Body of pancreas (tissue), 4 donors: ENCODE measurements around the gene GALNT17. TPM values are rescaled to one million over a fixed set of nuclear protein-coding genes. Genes with fewer than 3 reads are reported as not detected.
"Not testable (repeated sequence)": the region's sequence is repeated elsewhere in the genome, so short reads cannot be mapped to it uniquely, and the experiment has no call there.

Experiments used
- ATAC-seq: fragments of 150-250 bp; one replicate; pipeline ENCODE4 v1.9.1; 2016
- DNase-seq, 4 donors: peaks; one replicate each; pipeline ENCODE4 v3.0.0-alpha.2; 2019
- H3K27ac ChIP-seq, 4 donors: fragments of 200-600 bp; sonication (generic); 1 replicate in 3 of 4; 2 replicates in 1 of 4; pipeline versions ENCODE4 v1.5.1 to v1.6.1; 2016 to 2019; ENCODE audit warnings: mild to moderate bottlenecking in 1 of 4, mixed read lengths in 1 of 4, moderate library complexity in 1 of 4
- H3K27me3 ChIP-seq, 2 donors: fragments of 200-600 bp; sonication (generic); one replicate each; pipeline ENCODE4 v1.6.0; 2016; ENCODE audit warnings: mild to moderate bottlenecking in 1 of 2
- H3K36me3 ChIP-seq, 2 donors: fragments of 200-600 bp; sonication (generic); replicated peaks in 1 of 2; 2 replicates each; pipeline ENCODE4 v1.5.1; 2016; ENCODE audit warnings: low read depth in 2 of 2; ENCODE audit not compliant: insufficient read depth in 1 of 2
- H3K4me1 ChIP-seq: fragments of 200-600 bp; sonication (generic); one replicate; pipeline ENCODE4 v1.6.0; 2016
- H3K4me3 ChIP-seq, 2 donors: fragments of 200-600 bp; sonication (generic); 1 replicate in 1 of 2; 2 replicates in 1 of 2; pipeline ENCODE4 v1.5.1; 2016 to 2019
- H3K9me3 ChIP-seq, 3 donors: fragments of 200-600 bp; sonication (generic); 1 replicate in 2 of 3; 2 replicates in 1 of 3; pipeline ENCODE4 v1.5.1; 2016
- POLR2A ChIP-seq, 3 donors: fragments of 450-650 bp; IDR thresholded peaks; one replicate each; pipeline ENCODE4 v1.6.1; 2016; ENCODE audit warnings: antibody characterized with exemption in 3 of 3, mild to moderate bottlenecking in 2 of 3
- WGBS, 2 donors: methylation state at CpG; one replicate each; pipeline ENCODE4 v1.1.5; 2017; 5-methylcytosine and 5-hydroxymethylcytosine counted together
- intact Hi-C: fragments of 100-400 bp; cut with DNase I; formaldehyde crosslinking; loops from one replicate; pipeline ENCODE4 v1.15.1; 2023
- total RNA-seq, 2 donors: library from RNA; depleted of rRNA; stranded (reverse); fragments of >200 nt; gene quantifications; one replicate each; pipeline ENCODE4 v1.1.0, GENCODE V29; 2016
- TF ChIP-seq, protein P1 (sequence below), 7 experiments: fragments of 450-650 bp in 4 of 7; fragments of 200-600 bp in 3 of 7; sonication (generic) in 3 of 7; IDR thresholded peaks; one replicate each; pipeline ENCODE4 v1.5.1; 2016 to 2019; ENCODE audit warnings: antibody characterized with exemption in 7 of 7

Gene GALNT17
- total RNA-seq, 2 donors from 2014 or later: 6.5 to 27.4 TPM

DNA sequence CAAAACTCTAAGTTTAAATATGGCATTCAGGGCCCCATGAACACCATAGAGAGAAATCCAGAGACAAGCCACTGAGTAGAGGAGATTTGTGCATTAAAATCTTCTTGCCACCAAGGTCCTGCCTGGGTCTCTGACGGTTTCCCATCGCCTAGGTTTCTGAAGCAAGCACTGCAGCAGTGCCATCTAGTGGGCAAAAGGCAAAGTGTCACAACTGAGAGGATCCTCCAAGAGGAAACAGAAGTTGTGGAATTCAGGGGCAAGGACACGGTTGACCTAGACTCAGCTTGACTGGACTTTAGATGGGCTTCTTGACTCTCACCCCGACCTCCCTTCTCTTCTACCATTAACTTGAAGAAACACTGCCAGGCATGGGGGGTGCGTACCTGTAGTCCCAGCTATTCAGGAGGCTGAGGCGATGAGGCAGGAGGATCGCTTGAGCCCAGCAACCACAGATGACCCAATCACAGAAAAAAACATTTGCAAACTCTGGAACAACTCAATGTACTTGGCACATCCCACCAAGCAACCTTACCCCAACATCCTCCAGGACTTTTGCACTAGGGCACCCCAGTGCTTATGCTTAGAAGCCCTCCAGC lies 604.1 kb downstream of the GALNT17 start:
- no peak overlapping the region for H3K4me3 ChIP-seq
- TF ChIP-seq, protein P1, sequence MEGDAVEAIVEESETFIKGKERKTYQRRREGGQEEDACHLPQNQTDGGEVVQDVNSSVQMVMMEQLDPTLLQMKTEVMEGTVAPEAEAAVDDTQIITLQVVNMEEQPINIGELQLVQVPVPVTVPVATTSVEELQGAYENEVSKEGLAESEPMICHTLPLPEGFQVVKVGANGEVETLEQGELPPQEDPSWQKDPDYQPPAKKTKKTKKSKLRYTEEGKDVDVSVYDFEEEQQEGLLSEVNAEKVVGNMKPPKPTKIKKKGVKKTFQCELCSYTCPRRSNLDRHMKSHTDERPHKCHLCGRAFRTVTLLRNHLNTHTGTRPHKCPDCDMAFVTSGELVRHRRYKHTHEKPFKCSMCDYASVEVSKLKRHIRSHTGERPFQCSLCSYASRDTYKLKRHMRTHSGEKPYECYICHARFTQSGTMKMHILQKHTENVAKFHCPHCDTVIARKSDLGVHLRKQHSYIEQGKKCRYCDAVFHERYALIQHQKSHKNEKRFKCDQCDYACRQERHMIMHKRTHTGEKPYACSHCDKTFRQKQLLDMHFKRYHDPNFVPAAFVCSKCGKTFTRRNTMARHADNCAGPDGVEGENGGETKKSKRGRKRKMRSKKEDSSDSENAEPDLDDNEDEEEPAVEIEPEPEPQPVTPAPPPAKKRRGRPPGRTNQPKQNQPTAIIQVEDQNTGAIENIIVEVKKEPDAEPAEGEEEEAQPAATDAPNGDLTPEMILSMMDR (IDR thresholded peaks at IDR 0.05): peak; percentile 81 to 90 (median 84)
- no peak for TF ChIP-seq POLR2A (IDR thresholded peaks at IDR 0.05)
- H3K9me3 ChIP-seq: no peaks in the 10 kb centered on the region
- peaks cover 5% of the 10 kb centered on the region for H3K4me1 ChIP-seq
- ATAC-seq: peak; percentile 50
- no peaks in the 10 kb centered on the region for H3K36me3 ChIP-seq
- WGBS, 2 donors: 32 to 44% methylated on average over 6 to 7 of the region's 7 CpGs
- no peaks in the 10 kb centered on the region for H3K27me3 ChIP-seq
- no peak overlapping the region for H3K27ac ChIP-seq
- intact Hi-C loops: no loop called here
- DNase-seq: peak; percentile 72 to 84 (median 76)

DNA sequence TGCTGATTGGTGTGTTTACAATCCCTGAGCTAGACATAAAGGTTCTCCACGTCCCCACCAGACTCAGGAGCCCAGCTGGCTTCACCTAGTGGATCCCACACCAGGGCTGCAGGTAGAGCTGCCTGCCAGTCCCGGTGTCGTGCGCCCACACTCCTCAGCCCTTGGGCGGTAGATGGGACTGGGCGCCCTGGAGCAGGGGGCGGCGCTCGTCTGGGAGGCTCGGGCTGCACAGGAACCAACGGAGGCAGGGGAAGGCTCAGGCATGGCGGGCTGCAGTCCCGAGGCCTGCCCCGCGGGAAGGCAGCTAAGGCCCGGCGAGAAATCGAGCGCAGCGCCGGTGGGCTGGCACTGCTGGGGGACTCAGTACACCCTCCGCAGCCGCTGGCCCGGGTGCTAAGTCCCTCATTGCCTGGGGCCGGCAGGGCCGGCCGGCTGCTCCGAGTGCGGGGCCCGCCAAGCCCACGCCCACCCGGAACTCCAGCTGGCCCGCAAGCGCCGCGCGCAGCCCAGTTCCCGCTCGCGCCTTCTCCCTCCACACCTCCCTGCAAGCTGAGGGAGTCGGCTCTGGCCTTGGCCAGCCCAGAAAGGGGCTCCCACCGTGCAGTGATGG lies 606.1 kb downstream of the GALNT17 start:
- H3K9me3 ChIP-seq, H3K27ac ChIP-seq, H3K4me3 ChIP-seq, intact Hi-C loops, ATAC-seq, H3K27me3 ChIP-seq, H3K4me1 ChIP-seq, H3K36me3 ChIP-seq, DNase-seq: not testable (repeated sequence)
- 65 to 81% methylated on average over 12 to 17 of the region's 42 CpGs for WGBS, 2 donors

DNA sequence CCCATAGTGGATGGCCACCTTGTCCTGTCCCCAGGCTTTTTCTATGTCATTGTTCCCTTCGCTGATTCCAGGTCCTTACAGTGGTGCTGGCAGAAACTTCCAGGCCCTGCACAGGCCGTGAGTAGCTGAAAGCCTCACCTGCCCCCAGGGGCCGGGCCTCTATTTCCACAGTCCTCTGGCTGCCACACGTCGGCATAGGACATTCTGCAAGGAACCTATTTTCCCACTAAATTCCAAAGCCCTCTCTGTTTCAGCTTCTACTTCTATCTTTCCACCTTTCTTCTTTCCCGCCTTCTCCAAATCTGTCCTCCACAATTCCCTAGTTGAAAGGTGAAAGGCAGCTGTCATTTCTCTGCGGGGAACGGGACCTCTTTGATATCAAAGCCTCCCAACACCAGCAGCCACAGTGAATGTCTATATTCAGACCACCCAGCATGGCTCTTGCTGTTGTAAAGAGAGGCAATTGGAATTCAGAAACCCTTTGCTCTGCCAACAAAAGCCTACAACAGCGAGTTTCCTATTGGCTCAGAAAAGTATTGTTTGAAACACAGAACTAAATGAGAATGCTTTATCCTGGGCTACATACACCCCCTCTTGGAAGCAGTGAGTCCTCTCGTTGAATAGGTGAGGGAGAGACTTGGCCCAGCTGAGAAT lies 607.7 kb downstream of the GALNT17 start:
- no peak for DNase-seq
- intact Hi-C loops: no loop called here
- 51 to 65% methylated on average over 10 of the region's 10 CpGs for WGBS, 2 donors
- Histone ChIP-seq H3K4me3 (no peak overlapping the region), H3K27me3 (no peaks in the 10 kb centered on the region), H3K4me1 (no peaks in the 10 kb centered on the region), H3K36me3 (no peaks in the 10 kb centered on the region), H3K27ac (no peak overlapping the region), H3K9me3 (no peaks in the 10 kb centered on the region)
- ATAC-seq: no peak
- TF ChIP-seq, protein P1 (IDR thresholded peaks at IDR 0.05): no peak
- no peak for TF ChIP-seq POLR2A (IDR thresholded peaks at IDR 0.05)

DNA sequence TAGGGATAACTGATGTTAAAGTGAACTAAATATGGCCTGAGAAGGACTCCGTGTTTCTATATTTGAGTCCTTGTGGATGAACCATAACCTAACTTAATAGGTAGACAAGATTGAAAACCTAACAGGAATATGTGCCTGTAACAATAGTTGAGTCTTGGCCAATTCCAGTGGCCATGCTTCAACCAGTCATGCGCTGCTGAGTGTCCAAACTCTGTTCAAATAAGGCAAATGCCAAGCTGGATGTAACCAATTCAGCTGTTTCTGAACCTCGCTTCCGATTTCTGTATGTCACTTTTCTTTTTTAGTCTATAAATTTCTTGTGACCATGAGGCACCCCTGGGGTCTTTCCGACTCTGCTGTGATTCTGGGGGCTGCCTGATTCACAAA lies 608.2 kb downstream of the GALNT17 start:
- no peaks in the 10 kb centered on the region for H3K36me3 ChIP-seq
- H3K4me1 ChIP-seq: no peaks in the 10 kb centered on the region
- H3K27me3 ChIP-seq: no peaks in the 10 kb centered on the region
- ATAC-seq (no peak), DNase-seq (no peak)
- no peak overlapping the region for H3K27ac ChIP-seq
- no peaks in the 10 kb centered on the region for H3K9me3 ChIP-seq
- H3K4me3 ChIP-seq: no peak overlapping the region
- WGBS, 2 donors: 69 to 78% methylated on average over 5 of the region's 5 CpGs
- TF ChIP-seq, protein P1 (IDR thresholded peaks at IDR 0.05): no peak
- TF ChIP-seq POLR2A (IDR thresholded peaks at IDR 0.05): no peak
- intact Hi-C loops: no loop called here

DNA sequence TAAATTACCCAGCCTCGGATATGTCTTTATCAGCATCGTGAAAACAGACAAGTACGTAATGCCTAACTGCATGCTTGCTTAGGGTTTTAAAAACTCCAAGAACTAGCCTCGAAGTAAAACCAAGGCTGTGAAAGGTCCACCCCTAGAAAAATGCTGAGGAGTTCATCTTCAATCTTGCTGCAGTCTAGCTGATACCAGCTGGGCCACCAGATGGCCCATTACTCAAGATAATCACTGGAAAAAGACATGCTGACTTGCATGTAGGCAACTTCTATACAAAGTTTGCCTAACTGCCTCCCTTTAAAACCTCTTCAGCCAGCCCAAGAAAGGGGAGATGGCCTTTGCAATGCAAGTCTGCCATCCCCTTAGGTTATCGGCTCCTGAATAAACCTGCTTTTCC lies 614.1 kb downstream of the GALNT17 start:
- DNase-seq: no peak
- TF ChIP-seq, protein P1 (IDR thresholded peaks at IDR 0.05): no peak
- no peak for TF ChIP-seq POLR2A (IDR thresholded peaks at IDR 0.05)
- Histone ChIP-seq H3K27ac (no peak overlapping the region), H3K27me3 (no peaks in the 10 kb centered on the region), H3K36me3 (no peaks in the 10 kb centered on the region), H3K4me3 (no peak overlapping the region), H3K4me1 (no peaks in the 10 kb centered on the region), H3K9me3 (no peaks in the 10 kb centered on the region)
- no peak for ATAC-seq
- 74 to 82% methylated on average over 5 of the region's 5 CpGs for WGBS, 2 donors
- intact Hi-C loops: no loop called here
